ENCODE data around the gene SRRM3.
A peak's percentile ranks its signal among the peaks of the same experiment; 100 is the strongest.
"Not testable (repeated sequence)": the region's sequence is repeated elsewhere in the genome, so short reads cannot be mapped to it uniquely, and the experiment has no call there.

Gene SRRM3

GRCh38 chr7:76300166-76300731, 98.6 kb downstream of the SRRM3 start:
- no peak for TF ChIP-seq CTCF (IDR thresholded peaks at IDR 0.05; ENCODE audit: low read depth, low read length)

GRCh38 chr7:76301000-76301399, 99.3 kb downstream of the SRRM3 start:
- no peak overlapping the region for H3K4me3 ChIP-seq (ENCODE audit: low read depth, low read length)
- no peak for DNase-seq (ENCODE audit: low read depth, low spot score)
- in situ Hi-C loops (cut with HindIII; ENCODE audit: low sequenced_read_pairs): no loop called here
- TF ChIP-seq CTCF (IDR thresholded peaks at IDR 0.05; ENCODE audit: low read depth, low read length): no peak

More at GRCh38 chr7:76300166-76300731, 98.6 kb downstream of the SRRM3 start:
- in situ Hi-C loops (cut with HindIII; ENCODE audit: low sequenced_read_pairs): no loop called here
- no peak overlapping the region for H3K4me3 ChIP-seq (ENCODE audit: low read depth, low read length)
- peak; percentile 73 for DNase-seq (ENCODE audit: low read depth, low spot score)

GRCh38 chr7:76302347-76303201, 100.9 kb downstream of the SRRM3 start, which contains the start of gene HSPB1:
HSPB1 (plus strand) TSS chr7:76302673; CDS start chr7:76302713, 40 bp downstream.
- H3K4me3 ChIP-seq (ENCODE audit: low read depth, low read length): peak within 1 kb of the TSS; percentile 98
- TF ChIP-seq CTCF (IDR thresholded peaks at IDR 0.05; ENCODE audit: low read depth, low read length): no peak
- peak; percentile 94 for DNase-seq (ENCODE audit: low read depth, low spot score)
- in situ Hi-C loops (cut with HindIII; ENCODE audit: low sequenced_read_pairs): no loop called here

- H3K4me3 ChIP-seq (ENCODE audit: low read depth, low read length): peak overlapping the region; percentile 98
- in situ Hi-C loops (cut with HindIII; ENCODE audit: low sequenced_read_pairs): no loop called here
- DNase-seq (ENCODE audit: low read depth, low spot score): peak; percentile 92
- no peak for TF ChIP-seq CTCF (IDR thresholded peaks at IDR 0.05; ENCODE audit: low read depth, low read length)
Observed at GRCh38 chr7:76303202-76304147, 101.8 kb downstream of the SRRM3 start.

GRCh38 chr7:76304888-76305375, 103.2 kb downstream of the SRRM3 start:
- in situ Hi-C loops (cut with HindIII; ENCODE audit: low sequenced_read_pairs): no loop called here
- TF ChIP-seq CTCF (IDR thresholded peaks at IDR 0.05; ENCODE audit: low read depth, low read length): no peak
- no peak overlapping the region for H3K4me3 ChIP-seq (ENCODE audit: low read depth, low read length)
- DNase-seq (ENCODE audit: low read depth, low spot score): no peak

- DNase-seq (ENCODE audit: low read depth, low spot score); H3K4me3 ChIP-seq (ENCODE audit: low read depth, low read length); in situ Hi-C loops (cut with HindIII; ENCODE audit: low sequenced_read_pairs): not testable (repeated sequence)
Observed at GRCh38 chr7:76308874-76309273, 107.2 kb downstream of the SRRM3 start.

- DNase-seq (ENCODE audit: low read depth, low spot score); in situ Hi-C loops (cut with HindIII; ENCODE audit: low sequenced_read_pairs); H3K4me3 ChIP-seq (ENCODE audit: low read depth, low read length): not testable (repeated sequence)
Observed at GRCh38 chr7:76309341-76310101, 107.8 kb downstream of the SRRM3 start.
